DMS79 treated with DMSO at 0.1 percent for 48 hours (cell line): ENCODE results near the gene MIDN.

Source experiments
- DNase-seq: peaks from one replicate; lab custom pipeline; 2025; lab: John Stamatoyannopoulos, UW

The MIDN gene

DNA sequence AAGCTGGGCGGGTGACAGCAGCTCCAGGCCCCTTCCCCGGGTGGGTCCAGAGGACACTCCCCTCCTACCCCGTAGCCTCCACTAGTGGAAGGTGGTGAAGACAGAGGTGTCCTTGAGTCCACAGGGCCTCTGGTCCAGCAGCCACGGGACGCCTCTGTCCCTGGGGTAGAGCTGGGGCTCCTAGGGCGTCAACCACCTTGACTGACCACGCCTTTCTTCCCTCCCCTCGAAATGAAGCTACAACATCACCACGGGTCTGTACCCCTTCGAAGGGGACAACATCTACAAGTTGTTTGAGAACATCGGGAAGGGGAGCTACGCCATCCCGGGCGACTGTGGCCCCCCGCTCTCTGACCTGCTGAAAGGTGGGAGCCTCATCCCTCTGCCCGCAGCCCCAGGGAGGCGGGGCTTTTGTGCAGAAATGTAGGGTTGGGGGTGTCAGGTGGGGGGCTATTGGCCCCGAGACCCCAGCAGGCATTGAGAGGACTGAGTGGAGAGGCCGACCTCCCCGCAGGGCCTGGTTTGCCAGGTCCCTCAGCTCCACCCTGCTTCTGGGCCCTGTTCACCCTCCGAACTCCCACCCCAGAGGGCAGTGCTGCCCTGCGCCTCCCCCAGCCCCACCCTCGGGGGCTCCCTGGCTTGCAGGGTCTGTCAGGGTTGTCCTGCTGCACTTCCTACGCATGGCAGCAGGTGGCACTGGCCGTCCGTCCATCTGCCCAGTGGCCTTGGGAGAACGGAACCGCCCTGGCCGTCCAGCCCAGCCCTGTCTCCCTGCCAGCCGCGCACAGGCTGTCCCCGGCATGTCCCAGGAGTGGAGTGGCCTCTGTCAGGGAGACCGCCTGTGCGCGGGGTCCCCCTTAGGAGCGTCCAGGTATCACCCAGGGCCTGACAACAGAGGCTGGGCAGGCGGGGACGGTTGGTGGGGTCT is 27.1 kb upstream of the MIDN start:
- DNase-seq: no peak

DNA sequence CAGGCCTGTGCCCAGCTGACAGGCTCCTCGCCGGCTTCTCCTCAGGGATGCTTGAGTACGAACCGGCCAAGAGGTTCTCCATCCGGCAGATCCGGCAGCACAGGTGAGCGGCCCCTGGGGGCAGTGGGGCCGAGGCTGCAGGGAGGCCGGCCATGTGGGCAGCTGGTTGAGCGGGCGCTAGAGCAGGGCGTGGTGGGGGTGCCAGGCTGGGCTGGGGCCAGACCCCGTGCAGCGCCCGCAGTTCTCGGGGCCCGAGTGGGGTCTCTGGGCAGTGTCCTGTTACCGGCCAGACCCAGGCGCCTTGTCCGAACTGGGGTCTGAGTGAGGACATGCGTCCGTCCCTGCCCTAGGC is 26.5 kb upstream of the MIDN start:
- DNase-seq: no peak

DNA sequence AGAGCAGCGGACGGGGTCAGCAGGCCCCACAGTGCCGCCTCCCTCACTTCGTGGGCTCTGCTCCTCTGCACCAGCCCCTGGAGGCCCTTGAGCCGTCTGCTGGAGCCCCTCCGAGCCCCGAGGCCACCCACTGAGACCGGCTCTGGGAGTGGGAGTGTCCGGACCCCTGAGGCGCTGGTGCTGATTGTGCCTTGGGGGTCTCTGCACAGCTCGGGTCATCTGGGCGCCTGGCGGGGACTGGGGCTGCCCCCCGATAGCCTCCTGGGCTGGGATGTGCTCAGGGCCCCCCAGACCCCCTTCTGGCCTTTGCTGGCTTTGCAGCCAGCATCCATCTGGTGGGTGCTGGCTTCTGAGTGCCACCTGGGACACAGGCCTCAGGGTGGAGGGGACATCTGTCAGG is 26.0 kb upstream of the MIDN start:
- no peak for DNase-seq

DNA sequence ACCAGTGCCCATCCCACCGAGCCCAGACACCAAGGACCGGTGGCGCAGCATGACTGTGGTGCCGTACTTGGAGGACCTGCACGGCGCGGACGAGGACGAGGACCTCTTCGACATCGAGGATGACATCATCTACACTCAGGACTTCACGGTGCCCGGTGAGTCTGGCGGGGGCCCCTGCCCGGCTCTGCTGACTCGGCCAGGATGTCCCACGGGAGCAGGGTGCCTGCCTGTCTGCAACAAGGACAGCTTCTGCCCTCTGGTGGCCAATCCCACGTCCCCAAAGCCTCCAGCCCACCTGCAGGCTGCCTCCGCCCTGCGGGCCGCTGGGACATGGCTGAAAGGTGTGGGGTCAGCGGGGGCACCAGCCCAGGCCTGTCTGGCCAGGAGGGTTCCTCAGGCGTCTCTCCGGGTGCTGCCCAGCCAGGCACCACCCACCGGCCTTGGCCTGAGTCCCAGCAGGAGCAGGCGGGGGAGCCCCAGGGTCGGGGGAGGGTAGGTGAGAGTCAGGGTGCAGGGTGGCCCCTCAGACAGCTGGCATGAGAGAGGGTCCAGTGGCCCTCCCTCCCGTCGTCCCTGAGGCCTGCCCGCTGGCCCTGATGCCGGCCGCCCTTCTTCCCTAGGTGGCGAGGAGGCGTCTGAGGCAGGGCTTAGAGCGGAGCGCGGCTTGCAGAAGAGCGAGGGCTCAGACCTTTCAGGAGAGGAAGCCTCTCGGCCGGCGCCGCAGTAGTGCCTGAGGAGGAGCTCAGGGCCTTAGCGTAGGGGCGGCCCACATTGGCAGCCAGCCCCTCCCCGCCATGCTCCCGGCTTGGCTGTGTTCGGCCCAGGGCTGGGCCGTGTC is 25.1 kb upstream of the MIDN start:
- DNase-seq: no peak

DNA sequence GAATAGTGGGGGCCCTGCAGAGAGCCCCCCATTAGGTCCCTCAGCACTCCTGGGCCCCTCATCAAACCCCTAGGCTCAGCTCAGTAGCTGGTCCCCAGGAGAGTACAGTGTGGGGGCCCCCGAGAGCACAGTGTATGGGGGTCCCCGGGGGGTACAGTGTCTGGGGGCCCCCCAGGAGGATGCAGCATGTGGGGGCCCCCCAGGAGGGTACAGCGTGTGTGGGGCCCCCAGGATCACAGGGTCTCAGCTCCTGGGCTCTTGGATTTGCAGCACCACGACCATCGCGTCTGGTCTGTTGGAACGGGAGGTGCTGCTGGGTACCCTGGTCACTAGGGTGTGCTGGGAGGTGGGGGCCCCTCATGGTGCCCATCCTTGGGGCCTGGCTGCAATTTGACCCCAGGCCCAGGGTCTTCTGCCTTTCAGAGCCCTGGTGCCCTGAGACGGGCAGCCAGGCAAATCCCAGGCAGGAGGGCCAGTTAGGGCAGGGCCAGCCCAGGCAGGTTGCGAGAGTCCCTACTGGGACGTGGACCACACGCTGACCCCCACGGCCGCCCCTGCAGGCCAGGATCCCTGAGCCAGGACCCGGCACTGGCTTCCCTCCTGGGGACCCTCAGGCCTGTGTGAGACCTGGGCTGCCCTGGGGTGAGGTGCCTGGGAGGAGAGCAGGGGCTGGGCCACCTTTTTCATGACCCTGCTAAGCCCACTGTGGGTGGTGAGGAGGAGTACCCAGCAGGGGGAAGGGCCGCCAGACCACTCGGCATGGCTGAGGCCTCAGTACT is 24.1 kb upstream of the MIDN start:
- no peak for DNase-seq

DNA sequence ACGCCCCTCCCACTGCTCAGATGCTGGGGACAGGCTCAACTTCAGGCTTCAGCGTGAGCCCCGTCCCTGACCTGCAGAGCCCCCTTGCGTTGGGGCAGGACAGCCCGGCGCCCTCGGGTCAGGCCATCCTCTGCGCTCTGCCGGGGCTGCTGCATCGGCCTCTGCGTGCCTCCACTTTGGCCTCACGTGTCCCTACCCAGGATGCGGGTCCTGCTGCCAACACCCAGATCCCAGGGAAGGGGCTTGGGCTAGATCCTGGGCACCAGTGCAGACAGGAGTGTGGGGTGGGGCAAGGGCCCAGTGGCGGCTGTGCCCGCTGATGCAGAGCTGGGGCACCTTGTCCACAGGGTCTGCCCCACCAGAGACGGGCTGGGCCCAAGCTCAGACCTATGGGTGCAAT is 23.5 kb upstream of the MIDN start:
- no peak for DNase-seq

DNA sequence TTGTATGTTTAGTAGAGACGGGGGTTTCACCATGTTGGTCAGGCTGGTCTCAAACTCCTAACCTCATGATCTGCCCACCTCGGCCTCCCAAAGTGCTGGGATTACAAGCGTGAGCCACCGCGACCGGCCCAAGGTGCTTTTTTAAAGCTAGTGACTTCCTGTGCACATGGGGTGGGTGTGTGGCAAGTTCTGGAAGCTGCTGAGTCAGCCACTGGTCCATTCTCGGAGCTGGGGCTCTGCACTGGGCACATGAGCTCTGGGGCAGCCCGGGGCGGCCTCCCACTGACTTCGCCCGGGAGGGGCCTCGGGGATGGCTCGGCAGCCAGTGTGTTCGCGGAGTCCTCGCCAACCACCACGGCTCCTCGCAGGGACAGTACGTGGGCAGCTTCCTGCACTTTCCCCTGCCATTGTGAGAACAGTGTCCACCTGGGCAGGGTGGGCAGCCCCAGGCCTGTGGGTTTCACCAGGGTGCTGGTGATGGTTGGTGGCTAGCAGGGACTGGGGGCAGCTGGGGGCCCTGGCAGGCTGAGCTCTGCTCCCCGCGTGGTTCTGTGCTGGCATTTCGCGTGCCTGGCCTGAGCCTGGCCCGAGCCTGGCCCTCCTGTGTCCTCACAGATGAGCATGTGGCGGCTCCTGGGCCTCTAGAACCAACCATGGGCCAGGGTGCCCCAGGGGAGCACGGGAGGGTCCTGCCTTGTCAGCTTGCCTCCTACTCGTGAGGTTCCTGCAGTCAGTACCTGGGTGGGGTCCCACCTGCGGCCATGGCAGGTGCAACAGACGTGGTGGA is 22.8 kb upstream of the MIDN start:
- DNase-seq: no peak

DNA sequence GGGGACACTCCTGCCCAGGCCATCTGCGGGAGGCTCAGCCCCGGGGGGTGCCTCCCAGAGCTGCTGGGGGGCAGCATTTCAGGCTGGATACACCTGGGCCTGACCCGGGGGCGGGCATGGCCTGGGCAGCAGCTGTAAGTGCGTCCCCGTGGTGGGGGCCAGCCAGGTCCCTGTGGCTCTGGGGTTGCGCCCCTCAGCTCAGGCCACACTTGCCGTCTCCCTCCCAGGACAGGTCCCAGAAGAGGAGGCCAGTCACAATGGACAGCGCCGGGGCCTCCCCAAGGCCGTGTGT is 22.2 kb upstream of the MIDN start:
- DNase-seq: no peak

DNA sequence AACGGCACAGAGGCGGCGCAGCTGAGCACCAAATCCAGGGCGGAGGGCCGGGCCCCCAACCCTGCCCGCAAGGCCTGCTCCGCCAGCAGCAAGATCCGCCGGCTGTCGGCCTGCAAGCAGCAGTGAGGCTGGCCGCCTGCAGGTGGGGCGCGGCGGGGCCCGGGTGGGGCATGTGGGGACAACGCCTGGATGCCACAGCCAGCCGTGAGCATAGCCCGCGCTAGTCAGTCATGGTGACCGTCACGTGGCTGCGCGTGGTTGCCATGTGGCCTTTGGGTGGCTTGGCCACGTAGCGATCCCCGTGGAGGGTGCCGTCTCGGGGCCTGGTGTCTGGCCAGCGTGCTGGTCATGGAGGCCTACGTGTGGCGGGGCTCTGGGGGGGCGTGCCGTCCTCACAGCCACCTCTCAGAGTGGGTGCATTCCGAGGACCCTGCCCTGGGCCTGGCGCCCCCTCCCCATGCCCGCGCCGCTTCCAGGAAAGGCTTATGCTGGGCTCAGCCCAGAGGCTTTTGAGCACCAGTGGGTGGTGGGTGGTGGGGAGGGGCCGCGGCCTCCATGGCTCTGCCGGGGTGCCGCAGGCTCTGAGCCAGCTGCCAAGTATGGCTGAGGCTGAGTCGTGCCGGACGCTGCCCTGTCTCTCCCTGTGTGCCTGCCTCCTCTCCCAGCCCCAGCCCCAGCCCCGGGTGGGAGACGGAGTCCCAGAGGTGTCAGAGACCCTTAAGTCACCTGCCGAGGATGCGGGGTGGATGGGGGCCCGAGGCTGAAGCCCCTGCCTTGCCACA is 21.7 kb upstream of the MIDN start:
- DNase-seq: no peak

DNA sequence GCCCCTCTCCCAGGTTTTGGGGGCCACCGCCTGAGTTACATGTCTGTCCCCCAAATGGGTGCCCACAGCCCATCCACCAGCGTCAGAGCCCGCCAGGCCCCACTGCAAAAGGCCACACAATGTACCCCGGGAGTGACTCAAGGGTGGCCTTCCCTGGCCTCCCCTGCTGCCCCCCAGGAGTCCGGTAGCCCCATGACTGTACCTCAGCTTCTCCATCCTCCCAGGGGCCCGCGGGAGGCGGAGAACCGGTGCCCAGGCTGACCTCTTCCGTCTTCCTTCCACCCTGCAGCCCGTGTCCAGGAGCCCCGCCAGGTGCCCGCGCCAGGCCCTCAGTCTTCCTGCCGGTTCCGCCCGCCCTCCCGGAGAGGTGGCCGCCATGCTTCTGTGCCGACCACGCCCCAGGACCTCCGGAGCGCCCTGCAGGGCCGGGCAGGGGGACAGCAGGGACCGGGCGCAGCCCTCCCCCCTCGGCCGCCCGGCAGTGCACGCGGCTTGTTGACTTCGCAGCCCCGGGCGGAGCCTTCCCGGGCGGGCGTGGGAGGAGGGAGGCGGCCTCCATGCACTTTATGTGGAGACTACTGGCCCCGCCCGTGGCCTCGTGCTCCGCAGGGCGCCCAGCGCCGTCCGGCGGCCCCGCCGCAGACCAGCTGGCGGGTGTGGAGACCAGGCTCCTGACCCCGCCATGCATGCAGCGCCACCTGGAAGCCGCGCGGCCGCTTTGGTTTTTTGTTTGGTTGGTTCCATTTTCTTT is 20.9 kb upstream of the MIDN start:
- no peak for DNase-seq

DNA sequence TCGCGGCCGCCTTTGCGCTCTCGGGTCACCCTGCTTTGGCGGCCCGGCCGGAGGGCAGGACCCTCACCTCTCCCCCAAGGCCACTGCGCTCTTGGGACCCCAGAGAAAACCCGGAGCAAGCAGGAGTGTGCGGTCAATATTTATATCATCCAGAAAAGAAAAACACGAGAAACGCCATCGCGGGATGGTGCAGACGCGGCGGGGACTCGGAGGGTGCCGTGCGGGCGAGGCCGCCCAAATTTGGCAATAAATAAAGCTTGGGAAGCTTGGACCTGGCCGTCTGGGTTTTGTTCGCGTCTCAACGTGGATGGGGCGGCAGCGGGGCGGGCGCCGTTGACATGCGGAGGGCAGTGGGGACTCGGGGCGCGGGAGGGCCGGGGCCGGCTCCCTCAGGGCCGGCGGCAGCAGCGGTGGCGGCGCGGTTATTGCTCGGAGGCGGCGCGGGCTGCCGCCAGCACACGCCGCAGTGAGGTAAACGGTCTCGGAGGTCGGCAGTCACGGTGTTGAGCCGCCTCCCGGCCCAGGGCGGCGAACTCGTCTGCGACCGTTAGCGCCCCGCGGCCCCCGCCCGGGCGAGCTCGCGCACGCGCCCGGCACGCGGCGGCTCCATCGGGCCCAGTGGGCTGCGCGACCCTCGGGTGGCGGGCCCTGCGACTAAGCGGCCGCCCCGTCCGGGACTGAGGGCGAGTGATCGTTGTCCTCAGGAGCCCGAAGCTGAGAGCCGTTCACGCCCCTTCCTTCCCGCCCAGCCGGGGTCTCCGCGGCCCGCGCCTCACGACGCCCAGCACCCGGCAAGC is 20.0 kb upstream of the MIDN start:
- DNase-seq: no peak

DNA sequence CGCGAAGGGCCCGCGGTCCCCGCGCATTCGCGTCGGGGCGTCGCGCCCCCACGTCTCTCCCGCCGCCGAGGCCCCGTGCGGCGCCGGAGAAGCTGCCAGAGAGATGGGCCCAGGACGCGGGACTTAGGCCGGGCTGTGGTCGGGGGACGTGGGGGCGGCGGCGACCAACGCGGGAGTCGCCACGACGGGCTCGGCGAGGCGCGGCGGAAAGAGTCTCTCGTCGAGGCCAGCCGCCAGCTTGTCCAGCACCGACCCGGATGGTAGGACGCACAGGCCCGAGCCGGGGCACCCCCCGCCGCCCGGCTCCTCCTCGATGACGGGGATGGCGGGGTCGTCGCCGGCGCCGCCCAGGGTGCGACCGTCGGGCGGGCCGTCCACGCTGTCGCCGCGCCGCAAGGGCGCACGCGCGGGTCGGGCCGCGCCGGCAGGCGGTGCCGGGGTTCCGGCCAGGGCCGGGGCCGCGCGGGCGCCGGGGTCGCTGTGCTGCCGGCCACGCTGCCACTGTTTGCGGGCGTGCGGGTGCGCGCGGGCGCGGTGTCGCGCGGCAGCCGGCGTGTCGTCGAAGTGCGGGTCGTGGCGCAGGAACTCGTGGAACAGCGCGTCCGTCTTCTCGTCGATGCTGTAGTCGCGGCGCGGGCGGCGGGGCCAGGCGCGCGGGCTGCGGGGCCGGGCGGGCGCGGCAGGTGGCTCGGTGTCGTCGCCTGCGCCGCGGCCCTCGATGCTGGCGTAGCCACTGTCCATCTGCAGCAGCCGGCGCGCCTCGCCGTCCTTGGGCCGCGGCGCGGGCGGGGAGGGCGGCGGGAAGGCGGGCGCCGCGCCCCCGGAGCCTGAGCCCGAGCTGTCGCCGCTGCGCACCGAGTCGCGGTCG is 19.1 kb upstream of the MIDN start:
- no peak for DNase-seq

DNA sequence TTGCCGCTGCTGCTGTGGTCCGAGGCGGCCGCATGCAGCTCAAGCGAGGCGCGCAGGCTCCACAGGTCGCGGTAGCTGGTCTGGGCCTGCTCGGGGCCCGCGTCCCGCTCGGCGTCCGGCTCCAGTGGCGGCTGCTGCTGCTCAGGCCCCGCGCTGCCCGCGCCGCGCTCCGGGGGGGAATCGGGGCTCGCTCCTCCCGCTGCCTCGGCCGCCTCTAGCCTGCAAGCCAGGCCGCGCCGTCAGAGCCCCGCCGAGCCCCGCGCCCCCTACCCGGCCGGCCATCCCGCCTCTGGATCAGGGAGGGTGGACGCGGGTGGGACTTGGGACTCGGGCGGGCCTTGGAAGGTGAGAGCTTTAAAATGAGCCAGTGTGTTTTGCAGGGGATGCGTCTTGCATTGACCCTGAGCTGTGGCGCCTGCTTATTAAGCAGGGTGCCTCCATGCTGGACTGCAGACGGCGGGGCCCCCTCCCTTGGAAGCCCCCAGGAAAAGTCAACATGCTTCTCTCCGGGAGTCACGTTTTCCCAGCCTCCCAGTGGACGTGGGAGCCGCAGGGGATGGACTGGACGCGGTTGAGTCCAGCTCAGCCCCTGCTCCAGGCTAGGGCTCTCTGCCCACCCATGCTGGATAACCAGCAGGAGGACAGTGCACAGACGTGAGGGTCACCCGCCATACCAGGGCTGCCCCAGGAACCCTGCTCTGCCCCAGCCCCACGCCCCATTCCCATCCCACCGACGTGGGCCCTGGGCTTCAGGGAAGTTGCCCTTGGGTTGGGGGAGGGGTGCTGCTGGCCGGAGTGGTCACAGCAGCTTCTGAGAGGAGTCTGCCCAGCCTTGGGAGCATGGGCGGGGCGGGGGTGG is 18.2 kb upstream of the MIDN start:
- DNase-seq: no peak

DNA sequence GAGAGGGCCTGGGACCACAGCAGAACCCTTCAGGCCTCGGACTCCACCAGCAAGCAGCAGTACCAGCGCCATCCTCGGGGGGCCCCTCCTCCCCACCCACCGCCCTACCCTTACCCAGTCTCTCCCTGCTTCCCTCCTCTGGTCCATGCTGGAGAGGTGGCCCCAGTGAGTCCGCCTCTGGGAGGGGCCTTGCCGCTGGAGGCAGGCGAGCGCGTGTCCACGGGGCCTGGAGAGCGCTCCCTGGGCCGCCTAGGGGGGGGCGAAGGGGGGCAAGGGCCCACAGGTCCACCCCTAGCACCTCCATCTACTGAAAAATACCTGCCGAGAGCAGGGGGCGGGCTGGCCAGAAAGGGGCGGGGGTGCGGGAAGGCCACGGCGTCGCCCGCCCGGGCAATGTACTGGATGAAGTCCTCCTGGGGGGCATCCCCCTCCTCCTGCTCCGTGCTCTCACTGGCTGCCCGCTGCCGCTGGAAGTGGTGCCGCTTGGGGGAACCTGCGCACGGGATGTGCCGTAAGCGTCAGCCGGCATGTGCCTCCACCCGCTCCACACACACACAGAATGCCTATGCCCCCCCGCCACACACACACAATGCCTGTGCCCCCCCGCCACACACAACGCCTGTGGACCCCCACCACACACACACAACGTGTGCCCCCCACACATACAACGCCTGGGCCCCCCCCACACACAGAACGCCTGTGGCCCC is 17.4 kb upstream of the MIDN start:
- DNase-seq: no peak

DNA sequence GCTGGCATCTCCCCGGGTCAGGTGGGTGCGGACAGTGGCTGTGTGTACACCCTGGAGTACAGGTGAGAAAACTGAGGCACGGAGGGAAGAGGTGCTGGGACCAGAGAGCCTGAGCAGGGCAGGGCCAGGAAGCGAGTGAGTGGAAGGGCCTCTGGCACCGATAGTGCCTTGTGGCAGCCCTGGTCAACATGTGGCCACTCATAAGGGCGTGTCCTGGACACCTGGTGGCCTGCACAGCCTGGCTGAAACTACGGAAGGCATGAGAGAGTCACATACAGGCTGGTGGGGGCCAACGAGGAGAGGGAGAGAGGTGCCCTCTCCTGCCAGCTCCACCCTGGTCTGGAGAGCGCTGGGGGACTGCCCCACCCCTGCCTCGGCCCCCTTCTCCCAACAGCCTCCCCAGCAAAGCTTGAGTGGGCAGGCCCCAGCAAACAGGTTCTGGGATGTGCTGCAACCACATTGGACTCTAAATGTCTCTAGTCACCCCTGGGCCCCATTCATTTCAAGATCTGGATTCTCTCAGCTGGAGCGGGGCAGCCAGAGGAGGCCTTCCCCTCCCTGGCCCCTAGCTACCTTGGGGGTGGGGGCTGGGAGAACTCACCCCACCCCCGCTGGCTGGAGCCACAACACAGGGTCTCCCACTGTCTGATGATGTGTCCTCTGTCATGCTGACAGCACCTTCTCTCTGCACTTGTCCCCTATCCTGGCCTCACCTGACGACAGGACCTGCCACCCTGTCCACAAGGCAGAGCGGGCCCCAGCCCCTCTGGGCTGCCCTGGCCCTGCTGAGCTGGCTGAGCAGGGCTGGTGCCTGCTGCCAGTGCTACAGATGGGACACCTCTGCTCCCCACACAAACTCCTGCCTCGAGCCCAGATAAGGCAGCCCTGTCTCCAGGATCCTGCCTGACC is 16.4 kb upstream of the MIDN start:
- DNase-seq: no peak

DNA sequence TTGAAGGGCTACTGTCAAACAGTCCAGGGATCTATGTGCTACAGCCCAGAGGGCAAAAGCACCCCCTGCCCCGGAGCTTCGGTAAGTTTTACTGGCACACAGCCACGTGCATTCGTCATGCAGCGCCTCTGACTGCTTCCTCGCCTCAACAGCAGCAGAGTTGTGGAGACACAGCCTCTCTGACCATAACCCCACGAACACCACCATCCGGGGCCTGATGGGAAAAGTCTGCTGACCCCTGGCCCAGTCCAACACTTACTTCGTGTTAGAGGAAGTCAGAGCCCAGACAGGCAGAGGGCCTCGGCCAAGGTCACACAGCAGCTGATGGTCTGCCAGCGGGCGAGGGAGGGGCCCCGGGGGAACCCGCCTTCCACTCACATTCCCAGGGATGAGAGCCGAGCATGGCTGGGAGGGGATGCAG is 15.7 kb upstream of the MIDN start:
- no peak for DNase-seq
